Spleen (tissue), 7 donors: ENCODE measurements around the gene GALNTL6.

Source experiments
- POLR2A ChIP-seq, 3 donors: fragments of 450-650 bp; IDR thresholded peaks; one replicate each; pipeline ENCODE4 v1.5.1; 2017; ENCODE audit warnings: antibody characterized with exemption in 3 of 3, mild to moderate bottlenecking in 1 of 3
- POLR2AphosphoS5 ChIP-seq, 3 donors: sonication (generic); formaldehyde crosslinking; IDR thresholded peaks; one replicate each; pipeline ENCODE4 v1.5.1; 2017; ENCODE audit warnings: antibody characterized with exemption in 3 of 3
- TF ChIP-seq, protein P1 (sequence below), 11 experiments: fragments of 200-600 bp in 7 of 11; fragments of 450-650 bp in 4 of 11; sonication (generic) in 4 of 11; IDR thresholded peaks in 8 of 11; conservative IDR thresholded peaks in 3 of 11; 1 replicate in 7 of 11; 2 replicates in 4 of 11; pipeline versions ENCODE4 v1.4.0 to v1.8.0; 2016 to 2021; ENCODE audit warnings: antibody characterized with exemption in 11 of 11, inconsistent platforms in 4 of 11, mild to moderate bottlenecking in 1 of 11
- donor health status: DM: no; HTN: no; CAD: no; lungs with moderate emphysema.
- donor health status: DM: no; HTN: no; CAD: no.
- donor health status: DM: no; HTN: no; CAD: no.

DNA sequence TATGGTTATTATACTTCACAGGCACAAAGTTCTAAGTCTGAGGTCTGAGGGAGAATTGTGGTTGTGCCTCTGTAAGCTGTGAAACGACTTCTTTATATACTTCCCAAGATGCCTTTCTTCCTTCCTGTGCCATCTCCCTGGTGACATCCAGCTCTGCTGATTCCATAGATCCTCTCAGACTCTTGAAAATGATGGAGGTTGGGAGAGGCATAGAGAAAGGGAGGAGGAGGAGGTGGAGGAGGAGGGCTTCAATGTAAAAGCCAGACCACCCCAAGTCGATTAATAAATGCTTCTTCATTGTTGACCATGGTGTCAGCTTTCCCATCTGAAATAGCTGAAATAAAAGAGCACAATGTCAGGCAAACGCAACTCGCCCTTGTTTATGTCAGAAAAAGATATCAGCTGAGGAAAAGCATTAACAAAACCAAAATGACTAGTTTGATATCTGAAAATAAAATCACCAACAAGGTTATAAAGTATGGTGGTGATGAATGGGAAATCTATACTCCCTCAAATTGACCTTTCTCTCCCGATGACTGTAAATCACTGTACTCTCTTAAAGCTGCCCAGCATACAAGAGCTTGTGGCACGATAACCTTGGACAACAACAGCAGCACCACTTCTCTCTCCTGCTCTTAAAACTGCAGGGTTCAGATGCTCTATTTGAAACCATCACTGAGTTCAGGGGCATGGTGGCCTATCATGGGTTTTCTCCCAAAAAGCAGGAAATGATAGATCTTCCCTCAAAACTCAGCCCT, 1125.0 kb downstream of the GALNTL6 start:
- TF ChIP-seq, protein P1, sequence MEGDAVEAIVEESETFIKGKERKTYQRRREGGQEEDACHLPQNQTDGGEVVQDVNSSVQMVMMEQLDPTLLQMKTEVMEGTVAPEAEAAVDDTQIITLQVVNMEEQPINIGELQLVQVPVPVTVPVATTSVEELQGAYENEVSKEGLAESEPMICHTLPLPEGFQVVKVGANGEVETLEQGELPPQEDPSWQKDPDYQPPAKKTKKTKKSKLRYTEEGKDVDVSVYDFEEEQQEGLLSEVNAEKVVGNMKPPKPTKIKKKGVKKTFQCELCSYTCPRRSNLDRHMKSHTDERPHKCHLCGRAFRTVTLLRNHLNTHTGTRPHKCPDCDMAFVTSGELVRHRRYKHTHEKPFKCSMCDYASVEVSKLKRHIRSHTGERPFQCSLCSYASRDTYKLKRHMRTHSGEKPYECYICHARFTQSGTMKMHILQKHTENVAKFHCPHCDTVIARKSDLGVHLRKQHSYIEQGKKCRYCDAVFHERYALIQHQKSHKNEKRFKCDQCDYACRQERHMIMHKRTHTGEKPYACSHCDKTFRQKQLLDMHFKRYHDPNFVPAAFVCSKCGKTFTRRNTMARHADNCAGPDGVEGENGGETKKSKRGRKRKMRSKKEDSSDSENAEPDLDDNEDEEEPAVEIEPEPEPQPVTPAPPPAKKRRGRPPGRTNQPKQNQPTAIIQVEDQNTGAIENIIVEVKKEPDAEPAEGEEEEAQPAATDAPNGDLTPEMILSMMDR (IDR thresholded peaks at IDR 0.05 in 8 of 11, conservative IDR thresholded peaks at IDR 0.05 in 3 of 11) = no peak
- TF ChIP-seq POLR2A (IDR thresholded peaks at IDR 0.05) = no peak
- no peak for TF ChIP-seq POLR2AphosphoS5 (IDR thresholded peaks at IDR 0.05)
